Fibroblast of skin of right biceps (primary cell): ENCODE data around the gene ITGA3.

Experiments
- DNase-seq: peaks from one replicate; pipeline ENCODE4 v3.0.0-alpha.2; 2013

The ITGA3 gene

DNA sequence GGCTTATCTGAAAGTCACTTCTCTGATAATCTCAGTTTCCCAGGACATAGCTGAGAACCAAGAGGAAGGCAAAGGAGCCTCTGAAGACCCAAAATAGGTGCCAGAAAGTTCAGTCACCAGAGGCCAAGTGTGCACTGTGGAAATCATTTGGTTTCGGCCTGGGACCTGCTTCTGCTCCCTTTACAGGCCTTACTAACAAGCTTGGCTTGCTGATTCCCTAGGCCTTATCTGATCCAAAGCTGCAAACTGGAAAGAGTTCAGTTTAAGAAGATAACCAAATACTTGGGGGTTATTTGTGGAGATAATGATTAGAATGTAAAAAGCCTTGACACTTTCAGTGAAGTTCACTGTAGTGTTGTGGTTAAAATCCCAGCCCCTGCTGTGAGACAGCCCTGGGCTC is 17.0 kb downstream of the ITGA3 start:
- no peak for DNase-seq

DNA sequence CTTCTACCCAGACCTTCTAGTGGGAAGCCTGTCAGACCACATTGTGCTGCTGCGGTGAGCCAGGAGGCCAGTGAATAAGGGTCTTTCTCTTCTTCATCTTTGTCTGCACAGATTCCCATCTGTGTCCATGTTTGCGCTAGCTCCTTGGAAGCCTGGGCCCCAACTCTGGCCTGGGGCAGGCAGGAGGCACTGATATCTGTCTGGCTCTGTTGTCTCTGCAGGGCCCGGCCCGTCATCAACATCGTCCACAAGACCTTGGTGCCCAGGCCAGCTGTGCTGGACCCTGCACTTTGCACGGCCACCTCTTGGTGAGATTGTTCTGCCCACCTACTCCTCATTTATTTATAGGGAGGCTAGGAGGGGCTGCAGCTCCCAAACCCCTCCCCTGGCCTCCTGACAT is 18.3 kb downstream of the ITGA3 start:
- no peak for DNase-seq

DNA sequence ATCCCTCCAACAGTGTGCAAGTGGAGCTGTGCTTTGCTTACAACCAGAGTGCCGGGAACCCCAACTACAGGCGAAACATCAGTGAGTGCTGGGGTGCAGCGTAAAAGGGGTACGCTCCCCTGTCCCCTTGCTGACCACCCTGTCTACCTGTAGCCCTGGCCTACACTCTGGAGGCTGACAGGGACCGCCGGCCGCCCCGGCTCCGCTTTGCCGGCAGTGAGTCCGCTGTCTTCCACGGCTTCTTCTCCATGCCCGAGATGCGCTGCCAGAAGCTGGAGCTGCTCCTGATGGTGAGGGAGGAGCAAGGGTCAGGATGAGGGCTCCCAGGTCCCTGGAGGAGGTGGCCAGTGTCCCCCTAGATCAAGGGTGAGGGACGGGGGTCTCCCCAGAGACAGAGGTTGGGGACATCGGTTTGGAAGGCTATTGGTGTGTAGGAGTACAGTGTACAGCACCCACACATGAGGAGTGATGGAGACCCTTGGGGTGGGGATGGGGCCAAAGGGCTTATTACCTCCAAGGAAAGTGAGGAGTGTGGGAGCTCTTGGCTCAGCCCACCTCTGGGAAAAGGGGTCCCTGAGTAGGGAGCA is 19.6 kb downstream of the ITGA3 start:
- DNase-seq = no peak

DNA sequence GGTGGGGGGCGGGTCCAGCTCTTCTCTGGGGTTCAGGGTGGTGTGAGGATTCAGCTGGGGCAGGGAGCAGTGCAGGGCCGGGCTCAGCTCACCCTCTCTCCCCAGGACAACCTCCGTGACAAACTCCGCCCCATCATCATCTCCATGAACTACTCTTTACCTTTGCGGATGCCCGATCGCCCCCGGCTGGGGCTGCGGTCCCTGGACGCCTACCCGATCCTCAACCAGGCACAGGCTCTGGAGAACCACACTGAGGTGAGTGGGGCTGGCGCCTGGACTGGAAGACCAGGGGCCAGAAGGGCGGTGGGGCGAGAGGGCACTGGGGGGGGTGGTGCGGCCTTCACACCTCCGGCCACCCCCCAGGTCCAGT is 20.3 kb downstream of the ITGA3 start:
- DNase-seq = no peak

DNA sequence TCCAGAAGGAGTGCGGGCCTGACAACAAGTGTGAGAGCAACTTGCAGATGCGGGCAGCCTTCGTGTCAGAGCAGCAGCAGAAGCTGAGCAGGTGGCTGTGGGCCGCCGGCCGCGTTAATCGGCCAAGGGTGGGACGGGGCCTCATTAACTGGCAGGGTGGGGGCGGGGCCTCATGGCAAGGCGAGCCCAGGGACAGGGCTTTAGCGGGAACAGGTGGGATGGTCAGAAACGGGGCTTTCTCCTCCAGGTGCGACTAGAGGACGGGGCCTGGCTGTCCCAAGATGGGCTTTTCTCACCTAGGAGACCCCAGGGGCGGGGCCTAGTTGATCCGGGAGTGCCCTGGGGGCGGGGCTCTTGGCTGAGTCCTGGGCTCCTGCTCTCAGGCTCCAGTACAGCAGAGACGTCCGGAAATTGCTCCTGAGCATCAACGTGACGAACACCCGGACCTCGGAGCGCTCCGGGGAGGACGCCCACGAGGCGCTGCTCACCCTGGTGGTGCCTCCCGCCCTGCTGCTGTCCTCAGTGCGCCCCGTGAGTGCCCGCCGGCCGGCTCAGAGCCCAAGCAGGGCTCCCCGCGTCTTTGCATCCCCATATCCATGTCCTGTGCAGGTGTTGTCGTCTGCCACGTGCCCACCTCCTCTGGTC is 20.8 kb downstream of the ITGA3 start:
- no peak for DNase-seq

DNA sequence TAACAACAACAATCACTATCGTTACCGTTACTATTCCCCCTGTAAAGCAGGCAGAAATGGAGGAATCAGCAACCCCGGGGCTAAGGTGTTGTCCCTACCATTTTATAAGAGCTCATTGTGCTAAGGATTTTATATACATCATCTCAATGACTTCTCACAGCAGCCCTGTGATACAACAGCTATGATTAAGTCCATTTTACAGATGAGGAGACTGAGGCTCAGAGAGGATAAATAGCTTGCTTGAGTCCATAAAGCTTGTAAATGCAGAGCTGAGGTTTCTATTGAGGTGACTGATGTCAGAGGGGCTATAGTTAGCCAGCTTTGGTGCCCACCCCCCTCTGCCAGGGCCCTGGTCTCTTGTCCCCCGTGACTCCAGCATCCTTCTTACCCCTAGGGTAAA is 22.5 kb downstream of the ITGA3 start:
- no peak for DNase-seq

DNA sequence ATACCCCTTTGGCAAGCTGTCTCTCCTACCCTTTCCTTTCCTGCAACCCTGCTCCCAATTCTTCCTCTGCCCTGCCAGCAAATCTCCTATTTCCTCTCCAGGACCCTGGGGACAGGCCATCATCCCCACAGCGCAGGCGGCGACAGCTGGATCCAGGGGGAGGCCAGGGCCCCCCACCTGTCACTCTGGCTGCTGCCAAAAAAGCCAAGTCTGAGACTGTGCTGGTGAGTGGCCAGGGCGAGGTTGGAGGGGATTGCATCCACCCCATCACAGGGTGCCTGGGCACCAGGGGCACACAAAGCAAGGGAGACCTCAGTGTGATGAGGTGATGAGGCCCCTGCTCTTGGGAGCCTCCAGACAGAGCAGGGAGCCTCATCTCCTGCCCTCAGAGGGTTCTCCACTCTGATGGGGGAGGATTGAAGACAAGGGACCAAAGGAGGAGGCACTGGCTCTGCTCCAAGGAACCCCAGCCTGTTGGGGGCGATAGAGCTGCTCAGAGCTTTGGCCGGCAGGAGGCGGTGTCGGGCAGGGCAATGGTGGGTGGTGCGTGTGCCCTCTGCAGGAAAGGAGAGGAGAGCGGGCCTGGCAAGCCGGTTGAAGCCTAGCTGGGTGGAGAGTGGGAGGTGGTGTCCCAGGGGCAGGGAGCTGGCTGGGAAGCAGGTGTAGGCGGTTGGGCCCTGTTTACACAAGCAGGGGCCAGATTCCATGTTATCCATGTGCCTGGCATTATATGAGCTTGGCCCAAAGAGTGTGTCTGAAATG is 23.6 kb downstream of the ITGA3 start:
- DNase-seq = peak; percentile 53

DNA sequence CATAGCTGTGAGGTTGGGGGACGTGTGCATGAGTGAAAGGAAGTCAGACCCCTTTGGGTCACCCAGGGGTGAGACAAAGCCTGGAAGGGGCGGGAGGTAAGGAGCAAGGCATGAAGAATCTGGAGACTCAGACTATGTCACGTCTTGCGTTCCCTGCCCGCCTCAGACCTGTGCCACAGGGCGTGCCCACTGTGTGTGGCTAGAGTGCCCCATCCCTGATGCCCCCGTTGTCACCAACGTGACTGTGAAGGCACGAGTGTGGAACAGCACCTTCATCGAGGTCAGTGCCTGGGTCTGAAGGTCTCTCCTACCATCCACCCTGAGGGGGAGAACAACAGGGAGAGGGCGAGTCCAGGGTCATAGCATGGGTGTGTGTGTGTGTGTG is 24.2 kb downstream of the ITGA3 start:
- DNase-seq = no peak

DNA sequence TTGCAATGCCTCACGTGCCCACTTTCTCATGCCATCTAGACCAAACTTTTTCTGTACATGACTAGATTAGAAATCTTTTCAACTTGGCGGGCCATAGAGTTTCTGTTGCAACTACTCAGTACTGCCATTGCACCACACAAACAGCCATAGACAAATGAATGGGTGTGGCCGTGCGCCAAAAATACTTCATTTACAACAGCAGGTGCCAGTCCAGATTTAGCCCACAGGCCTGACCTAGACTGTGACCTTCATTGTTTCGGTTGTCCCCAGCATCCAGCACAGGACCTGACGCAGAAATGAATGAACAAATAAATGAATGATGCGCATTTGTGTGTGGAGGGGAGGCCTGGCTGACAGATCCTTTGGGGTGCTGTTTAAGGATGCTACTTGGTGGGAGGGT is 24.9 kb downstream of the ITGA3 start:
- DNase-seq = no peak

DNA sequence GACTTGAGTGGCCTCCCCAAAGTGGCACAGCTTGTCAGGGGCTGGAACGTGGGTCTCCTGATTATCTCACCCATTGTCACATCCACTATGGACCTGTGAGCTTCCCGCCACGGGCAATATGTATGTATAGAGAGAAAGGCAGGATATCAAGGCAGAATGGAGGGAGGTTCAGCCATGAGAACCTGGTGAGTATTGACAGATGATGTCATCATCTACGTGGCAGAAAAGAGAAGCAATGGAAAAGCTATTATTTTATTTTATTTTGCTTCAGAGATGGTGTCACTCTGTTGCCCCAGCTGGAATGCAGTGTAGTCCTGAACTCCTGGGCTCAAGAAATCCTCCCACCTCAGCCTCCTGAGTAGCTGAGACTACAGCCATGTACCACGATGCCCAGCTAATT is 25.8 kb downstream of the ITGA3 start:
- DNase-seq = no peak

DNA sequence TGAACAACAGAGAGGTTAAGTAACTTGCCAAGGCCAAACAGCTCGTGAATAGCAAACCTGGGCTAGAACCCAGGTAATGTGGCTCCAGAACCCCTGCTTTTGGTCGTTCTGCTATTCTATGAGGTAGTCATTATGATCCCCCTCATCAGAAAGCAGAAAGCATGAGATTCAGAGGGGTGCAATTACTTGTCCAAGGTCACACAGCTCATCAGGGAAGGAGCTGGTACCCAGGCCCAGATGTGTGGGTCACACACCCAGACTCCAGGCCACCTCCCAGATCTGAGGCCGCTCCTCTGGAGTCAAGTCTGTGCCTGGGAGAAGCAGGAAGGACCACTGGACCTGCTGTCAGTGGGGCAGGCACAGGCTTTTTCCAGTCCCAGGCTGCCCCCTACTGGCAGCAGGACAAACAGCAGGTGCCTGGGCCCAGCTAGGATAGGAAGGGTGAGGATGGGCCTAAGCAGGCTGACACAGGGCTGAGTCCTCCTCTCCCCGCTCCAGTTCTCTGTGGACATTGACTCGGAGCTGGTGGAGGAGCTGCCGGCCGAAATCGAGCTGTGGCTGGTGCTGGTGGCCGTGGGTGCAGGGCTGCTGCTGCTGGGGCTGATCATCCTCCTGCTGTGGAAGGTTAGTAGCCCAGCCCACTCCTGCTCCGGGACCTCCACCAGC is 31.5 kb downstream of the ITGA3 start:
- DNase-seq = peak; percentile 70

DNA sequence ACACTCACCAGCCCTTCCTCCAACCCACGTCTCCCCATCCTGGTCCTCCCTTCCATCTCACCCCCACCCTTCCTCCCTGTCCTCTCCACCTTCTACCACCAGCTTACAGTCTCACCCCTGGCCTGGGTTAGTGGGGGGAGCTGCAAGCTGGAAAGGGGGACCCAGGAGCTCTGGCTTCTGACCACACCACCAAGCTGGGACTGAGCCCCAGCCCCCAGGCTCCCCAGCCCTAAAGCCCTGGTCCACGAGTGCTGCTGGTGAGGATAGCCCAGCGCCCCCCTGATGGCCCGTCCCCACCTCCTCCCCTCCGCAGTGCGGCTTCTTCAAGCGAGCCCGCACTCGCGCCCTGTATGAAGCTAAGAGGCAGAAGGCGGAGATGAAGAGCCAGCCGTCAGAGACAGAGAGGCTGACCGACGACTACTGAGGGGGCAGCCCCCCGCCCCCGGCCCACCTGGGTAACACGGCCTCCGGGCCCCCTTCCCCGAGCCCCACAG is 32.0 kb downstream of the ITGA3 start:
- no peak for DNase-seq

DNA sequence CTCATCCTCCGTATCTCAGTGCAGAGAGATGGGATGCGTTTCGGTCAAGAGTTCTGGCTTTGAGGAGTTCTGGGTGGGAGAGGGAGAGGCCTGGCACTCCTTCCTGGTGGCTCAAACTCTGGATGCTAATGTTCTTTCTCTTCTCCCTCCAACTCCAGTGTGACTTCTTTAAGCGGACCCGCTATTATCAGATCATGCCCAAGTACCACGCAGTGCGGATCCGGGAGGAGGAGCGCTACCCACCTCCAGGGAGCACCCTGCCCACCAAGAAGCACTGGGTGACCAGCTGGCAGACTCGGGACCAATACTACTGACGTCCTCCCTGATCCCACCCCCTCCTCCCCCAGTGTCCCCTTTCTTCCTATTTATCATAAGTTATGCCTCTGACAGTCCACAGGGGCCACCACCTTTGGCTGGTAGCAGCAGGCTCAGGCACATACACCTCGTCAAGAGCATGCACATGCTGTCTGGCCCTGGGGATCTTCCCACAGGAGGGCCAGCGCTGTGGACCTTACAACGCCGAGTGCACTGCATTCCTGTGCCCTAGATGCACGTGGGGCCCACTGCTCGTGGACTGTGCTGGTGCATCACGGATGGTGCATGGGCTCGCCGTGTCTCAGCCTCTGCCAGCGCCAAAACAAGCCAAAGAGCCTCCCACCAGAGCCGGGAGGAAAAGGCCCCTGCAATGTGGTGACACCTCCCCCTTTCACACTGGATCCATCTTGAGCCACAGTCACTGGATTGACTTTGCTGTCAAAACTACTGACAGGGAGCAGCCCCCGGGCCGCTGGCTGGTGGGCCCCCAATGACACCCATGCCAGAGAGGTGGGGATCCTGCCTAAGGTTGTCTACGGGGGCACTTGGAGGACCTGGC is 33.3 kb downstream of the ITGA3 start:
- DNase-seq = no peak

DNA sequence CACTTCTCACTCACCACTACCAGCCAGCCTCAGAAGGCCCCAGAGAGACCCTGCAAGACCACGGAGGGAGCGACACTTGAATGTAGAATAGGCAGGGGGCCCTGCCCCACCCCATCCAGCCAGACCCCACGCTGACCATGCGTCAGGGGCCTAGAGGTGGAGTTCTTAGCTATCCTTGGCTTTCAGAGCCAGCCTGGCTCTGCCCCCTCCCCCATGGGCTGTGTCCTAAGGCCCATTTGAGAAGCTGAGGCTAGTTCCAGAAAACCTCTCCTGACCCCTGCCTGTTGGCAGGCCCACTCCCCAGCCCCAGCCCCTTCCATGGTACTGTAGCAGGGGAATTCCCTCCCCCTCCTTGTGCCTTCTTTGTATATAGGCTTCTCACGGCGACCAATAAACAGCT is 34.2 kb downstream of the ITGA3 start:
- DNase-seq = no peak

DNA sequence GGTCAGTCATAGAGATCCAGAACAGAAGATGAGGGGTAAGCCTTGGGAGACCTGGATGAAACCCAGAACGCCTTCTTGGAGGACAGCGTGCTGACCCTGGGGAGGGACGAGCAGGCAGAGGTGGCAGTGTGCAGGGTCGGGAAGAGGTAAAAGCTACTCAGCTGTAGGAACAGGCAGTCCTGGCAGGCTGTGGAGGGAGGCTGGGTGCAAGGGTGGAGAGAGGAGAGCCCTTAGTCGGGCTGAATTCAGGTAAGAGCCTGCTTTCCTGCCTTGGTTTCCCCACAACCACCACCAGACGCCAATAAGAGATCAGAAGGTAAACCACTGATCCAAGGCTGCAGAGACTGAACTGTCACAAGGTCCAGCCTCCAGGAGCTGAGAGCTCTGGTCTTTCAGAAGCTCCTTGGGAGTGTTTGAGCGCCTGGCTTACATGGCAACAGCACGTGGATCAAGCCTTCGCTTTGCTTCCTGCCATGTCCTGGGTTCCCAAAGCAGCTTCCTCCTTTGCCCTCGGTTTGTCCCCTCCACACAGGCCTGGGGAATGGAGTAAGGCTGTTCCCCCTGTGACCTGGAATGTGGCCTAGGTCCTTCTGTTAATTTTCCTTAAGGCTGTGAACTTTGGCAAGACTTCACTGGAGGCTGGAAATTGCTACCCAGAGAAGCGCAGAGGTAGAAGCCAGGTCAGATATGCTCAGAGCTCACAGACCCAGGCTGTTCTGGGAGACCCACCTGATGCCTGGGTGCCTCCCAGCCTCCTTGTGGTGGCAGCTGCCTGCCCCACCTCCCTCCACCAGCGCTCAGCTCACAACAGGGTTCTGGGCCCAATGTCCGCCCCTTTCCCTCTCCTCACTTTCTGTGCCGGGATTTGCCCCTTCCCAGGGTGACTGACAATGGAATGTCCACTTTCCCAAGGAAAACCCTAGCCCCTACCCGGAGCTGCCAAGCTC is 35.3 kb downstream of the ITGA3 start:
- DNase-seq = no peak

DNA sequence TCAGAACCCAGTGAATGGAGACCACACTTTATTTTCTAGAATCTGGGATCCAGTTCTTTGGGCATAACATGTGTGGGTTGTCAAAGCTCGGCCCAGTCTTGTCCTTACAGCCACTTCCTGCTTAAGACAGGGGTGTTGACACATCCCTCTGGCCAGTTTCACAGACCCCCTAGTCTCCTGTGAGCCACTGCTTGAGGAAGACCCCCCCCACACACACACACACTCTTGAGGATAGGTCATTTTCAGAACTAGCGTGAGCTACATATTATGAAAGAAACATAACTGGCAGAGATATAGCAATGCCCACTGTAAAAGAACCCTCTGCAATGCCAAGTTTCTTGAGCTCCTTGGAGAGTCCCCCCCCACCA is 36.0 kb downstream of the ITGA3 start:
- no peak for DNase-seq

DNA sequence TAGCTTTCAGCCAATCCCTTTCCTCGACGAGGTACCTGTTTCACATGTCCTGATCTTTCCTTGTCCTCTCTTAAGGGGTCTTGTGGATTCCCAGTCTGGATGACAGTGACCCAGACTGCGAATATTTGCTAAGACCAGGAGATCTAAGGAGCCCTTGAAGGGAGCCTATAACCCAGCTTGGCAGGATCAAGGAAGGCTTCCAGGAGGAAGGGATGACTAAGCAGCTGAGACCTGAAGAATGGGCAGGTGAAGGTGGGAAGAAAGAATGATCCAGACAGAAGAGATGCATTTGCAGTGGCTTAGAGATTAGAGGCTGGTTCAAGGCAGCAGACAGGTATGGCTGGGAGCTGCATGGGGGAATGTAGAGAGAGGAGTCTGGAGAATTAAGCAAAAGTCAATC is 37.3 kb downstream of the ITGA3 start:
- no peak for DNase-seq

DNA sequence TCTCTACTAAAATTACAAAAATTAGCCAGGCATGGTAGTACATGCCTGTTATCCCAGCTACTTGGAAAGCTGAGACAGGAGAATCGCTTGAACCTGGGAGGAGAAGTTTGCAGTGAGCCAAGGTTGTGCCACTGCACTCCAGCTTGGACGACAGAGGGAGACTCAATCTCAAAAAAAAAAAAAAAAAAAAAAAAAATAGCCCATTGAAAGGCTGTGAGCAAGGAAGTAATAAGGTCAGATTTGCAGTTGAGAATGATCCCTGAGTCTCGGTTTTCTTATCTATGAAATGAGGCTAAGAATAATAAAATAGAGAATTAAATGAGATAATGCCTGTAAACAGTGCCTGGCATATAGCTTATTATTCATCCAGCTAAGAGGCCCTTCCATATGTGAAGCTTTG is 37.9 kb downstream of the ITGA3 start:
- no peak for DNase-seq

DNA sequence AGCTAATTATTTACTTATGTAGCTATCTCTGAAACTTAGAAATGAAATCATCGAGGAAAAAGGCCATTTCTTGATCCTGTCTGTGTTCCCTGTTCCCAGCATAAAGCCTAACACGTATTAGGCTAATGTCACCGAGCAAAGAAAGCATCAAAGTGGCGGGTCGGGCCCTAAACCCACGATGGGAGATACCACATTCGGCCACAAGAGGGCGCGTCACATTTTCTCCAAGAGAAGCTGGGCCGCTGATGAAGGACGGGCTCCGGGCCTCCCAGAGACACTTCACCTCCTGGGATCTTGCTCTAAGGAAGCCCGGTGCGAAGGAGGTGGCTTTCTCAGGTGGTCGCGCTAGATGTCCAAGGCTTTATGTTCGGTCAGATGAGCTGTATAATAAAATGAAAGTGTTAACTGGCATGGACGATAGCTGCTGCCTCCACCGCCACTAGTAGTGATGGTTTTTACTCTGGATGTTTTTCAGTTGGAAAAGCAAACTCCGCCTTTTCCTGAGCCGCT is 38.4 kb downstream of the ITGA3 start:
- peak; percentile 84 for DNase-seq

DNA sequence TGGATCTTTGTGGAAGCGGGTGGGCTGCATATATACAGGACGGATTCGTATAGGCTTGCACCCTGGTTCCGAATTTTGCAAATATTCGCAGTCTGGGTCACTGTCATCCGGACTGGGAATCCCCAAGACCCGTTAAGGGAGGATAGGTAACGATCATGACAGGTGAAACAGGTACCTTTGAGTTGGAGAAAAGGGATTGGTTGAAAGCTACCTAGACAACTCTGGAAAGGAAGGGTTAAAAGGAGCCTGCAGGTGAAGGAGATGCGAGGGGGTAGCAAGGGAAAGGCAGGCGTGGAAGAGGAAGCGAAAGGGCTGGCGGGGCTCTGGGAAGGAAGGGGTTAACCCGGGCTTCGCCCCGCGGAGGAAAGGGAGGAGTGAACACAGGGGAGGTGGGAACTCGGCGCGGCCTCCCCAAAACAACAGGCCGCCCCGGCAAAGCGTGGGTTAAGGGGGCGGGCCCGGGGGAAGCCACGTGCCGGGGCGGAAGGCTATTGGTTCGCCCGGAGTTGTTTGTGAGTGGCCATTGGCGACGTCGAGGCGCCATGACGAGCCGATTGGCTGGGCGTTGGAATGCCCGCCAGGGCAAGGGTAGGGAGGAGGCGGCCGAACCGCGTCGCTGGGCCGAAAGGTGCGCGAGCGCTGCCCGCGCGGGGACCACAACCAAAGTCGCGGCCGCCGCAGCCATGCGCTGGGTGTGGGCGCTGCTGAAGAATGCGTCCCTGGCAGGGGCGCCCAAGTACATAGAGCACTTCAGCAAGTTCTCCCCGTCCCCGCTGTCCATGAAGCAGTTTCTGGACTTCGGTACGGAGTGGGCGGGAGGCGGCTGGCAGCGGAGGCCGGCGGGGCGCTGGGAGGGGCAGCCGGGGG is 39.1 kb downstream of the ITGA3 start, which contains the start of gene PDK2:
Gene PDK2 (plus strand): TSS at position 599 of the 867 bp plus-strand sequence. CDS start 85 bp downstream, at position 684.
- peak; percentile 96 for DNase-seq
